Esophagus mucosa (tissue), 1 donor: Measurements from ENCODE around the gene CLPX. TPM values are rescaled to one million over a fixed set of nuclear protein-coding genes. Genes with fewer than 3 reads are reported as not detected.
"Not testable (repeated sequence)": the region's sequence is repeated elsewhere in the genome, so short reads cannot be mapped to it uniquely, and the experiment has no call there.

Source experiments
- ATAC-seq: fragments of 200-7000 bp; cut with Tn5 transposase; one replicate; pipeline ENCODE4 v1.9.1; 2020
- total RNA-seq: library from RNA; stranded (reverse); gene quantifications from one replicate; pipeline ENCODE4 v1.2.4, GENCODE V29; 2023
- donor health status: DM: yes; HTN: yes; CAD: no.

The CLPX gene
- total RNA-seq, 1 donor from 2014 or later = 49.3 TPM

DNA sequence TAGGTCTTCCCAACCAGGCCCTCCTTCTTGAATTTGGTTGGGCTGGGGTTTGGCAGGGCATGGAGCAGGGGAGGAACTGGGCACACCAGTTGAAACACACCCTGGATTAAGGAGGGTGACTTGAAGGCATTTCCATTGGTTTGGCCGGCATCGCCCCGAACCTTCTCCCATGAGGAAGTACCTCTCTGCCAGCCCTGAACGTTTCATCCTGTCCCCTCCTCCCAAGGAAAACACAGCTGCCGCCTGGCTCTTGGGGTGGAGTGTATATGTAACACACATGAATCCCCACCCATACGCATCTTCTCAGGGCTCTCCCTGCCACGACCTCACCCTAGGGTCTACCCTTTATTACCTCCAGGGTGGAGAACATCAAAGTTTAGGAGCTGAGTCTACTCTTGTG, 84.7 kb downstream of the CLPX start:
- ATAC-seq = peak; percentile 83

- not testable (repeated sequence) for ATAC-seq
Observed at GRCh38 chr15:65099801-65100200, 85.3 kb downstream of the CLPX start.

- ATAC-seq = no peak
Observed at GRCh38 chr15:65099336-65099735, 85.8 kb downstream of the CLPX start.

Other genes with a start within 250 kb of the CLPX start
- gene SPG21, start 195.4 kb downstream of the CLPX start, total RNA-seq = 48.7 TPM
- gene MTFMT, start 155.7 kb downstream of the CLPX start, total RNA-seq = 9.8 TPM
- gene SLC51B, start 140.0 kb downstream of the CLPX start, total RNA-seq = not detected
- gene RASL12, start 117.4 kb downstream of the CLPX start, total RNA-seq = 1.5 TPM
- gene KBTBD13, start 108.6 kb downstream of the CLPX start, total RNA-seq = not detected
- gene UBAP1L, start 70.1 kb downstream of the CLPX start, total RNA-seq = 1.8 TPM
- 18.6 TPM for gene PDCD7, start 51.5 kb downstream of the CLPX start, total RNA-seq
- 0.64 TPM for gene CILP, start 26.1 kb upstream of the CLPX start, total RNA-seq
- 7.0 TPM for gene PARP16, start 101.5 kb upstream of the CLPX start, total RNA-seq
- gene RNU5A-1, start 110.7 kb upstream of the CLPX start, total RNA-seq = not detected
- gene RNU5B-1, start 119.3 kb upstream of the CLPX start, total RNA-seq = 30.4 TPM
- gene IGDCC3, start 192.7 kb upstream of the CLPX start, total RNA-seq = 0.08 TPM
- 0.60 TPM for gene IGDCC4, start 237.6 kb upstream of the CLPX start, total RNA-seq